Measurements from ENCODE around the gene PDGFA. TPM values are rescaled to one million over a fixed set of nuclear protein-coding genes. Genes with fewer than 3 reads are reported as not detected.

Gene PDGFA
- total and polyA plus RNA-seq, 4 experiments from 2014 or later, result 0.20 TPM; not detected in 3

DNA sequence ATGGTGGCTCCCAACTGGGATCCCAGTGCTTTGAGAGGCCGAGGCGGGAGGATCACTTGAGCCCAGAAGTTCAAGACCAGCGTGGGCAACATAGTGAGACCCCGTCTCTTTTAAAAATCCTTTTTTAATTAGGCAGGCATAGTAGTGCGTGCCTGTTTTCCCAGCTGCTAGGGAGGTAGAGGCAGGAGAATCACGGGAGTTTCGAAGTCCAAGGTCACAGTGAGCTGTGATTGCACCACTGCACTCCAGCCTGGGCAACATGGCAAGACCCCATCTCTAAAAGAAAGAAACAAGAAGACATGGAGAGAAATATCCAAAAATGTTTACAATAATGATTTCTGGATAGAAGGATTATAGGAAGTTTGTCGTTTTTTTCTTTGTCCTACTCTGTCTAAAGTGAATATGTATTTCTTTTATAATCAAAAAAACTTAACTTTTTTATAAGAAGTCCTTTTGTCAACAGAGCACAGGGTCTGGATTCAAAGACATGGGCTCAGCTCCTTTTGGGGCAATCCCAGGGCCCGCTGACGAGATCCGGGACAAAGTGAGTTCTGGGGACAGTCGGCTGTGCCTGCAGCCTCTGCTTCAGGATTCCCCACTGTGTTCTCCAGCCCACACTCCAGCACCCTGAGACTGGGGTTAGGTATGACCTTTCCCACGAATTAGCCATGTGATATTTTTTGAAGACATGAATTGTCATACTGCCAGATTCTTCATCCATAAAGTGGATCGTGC lies 45.6 kb downstream of the PDGFA start:
- intact Hi-C loops (cut with micrococcal nuclease), result no loop called here
- H3K4me3 Mint-ChIP-seq, result no peak overlapping the region
- H3K4me1 Mint-ChIP-seq, result peaks cover 0 to 2% (median under 1%) of the 10 kb centered on the region in 4 donors
- H3K4me3 ChIP-seq (ENCODE audit: low read length in 2 of 2), result no peak overlapping the region
- no peak for DNase-seq
- H3K27ac Mint-ChIP-seq, result no peak overlapping the region
- H3K27me3 ChIP-seq (ENCODE audit: insufficient read depth, low read length), result no peaks in the 10 kb centered on the region
- H3K27me3 Mint-ChIP-seq, result peaks cover 0 to 3% of the 10 kb centered on the region in 2 donors
- ChIA-PET CTCF (ENCODE audit: partially characterized antibody) (no interaction called here), POLR2A (ENCODE audit: partially characterized antibody) (no interaction called here)
- no peaks in the 10 kb centered on the region for H3K36me3 Mint-ChIP-seq
- H3K36me3 ChIP-seq (ENCODE audit: insufficient read depth, low read length), result no peaks in the 10 kb centered on the region
- no peak overlapping the region for H3K27ac ChIP-seq (ENCODE audit: low read depth, low read length)
- H3K9me3 Mint-ChIP-seq, result peaks cover 0 to 6% (median 0%) of the 10 kb centered on the region in 8 donors
- H3K9me3 ChIP-seq (ENCODE audit: control insufficient read depth in 1 of 2, low read length in 2 of 2), result no peaks in the 10 kb centered on the region
- H3K4me1 ChIP-seq (ENCODE audit: insufficient read depth, low read length), result no peaks in the 10 kb centered on the region

DNA sequence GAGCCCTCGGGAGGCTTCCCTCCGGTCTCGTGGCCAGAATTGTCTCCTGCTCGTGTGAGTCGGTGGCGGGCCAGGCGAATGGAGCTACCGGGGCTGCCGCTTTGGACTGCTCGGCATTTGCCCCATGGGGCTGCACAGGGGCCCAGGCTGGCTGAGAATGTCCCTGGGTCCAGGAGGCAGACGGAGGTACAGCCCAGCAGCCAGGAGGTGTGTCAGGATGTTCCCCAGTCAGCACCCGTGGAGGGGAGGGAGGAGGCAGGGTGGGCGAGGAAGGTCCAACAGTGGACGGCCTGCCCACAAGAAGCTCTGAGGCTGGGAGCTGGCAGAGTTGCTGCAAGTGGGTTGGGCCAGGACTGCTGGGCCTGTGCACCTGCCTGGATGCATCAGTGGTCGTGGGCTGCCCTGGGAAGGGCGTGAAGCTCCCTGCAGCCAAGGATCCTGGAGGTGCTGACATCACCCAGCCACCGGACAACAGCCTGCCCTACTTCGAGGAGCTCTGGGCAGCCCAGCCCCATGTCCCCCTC lies 46.4 kb downstream of the PDGFA start:
- H3K9me3 ChIP-seq (ENCODE audit: control insufficient read depth in 1 of 2, low read length in 2 of 2), result no peaks in the 10 kb centered on the region
- no peak overlapping the region for H3K4me3 ChIP-seq (ENCODE audit: low read length in 2 of 2)
- Mint-ChIP-seq H3K9me3 (peaks cover 0 to 6% (median under 1%) of the 10 kb centered on the region in 8 donors), H3K27ac (no peak overlapping the region), H3K36me3 (no peaks in the 10 kb centered on the region), H3K4me1 (peaks cover 0 to 2% (median under 1%) of the 10 kb centered on the region in 4 donors), H3K27me3 (peaks cover 0 to 3% of the 10 kb centered on the region in 2 donors), H3K4me3 (no peak overlapping the region)
- POLR2A ChIA-PET (ENCODE audit: partially characterized antibody), result interaction anchor here (0.9 kb wide), 1 partner anchor 18 kb away, joined by 3 read pairs; no protein-coding TSS in a partner anchor
- H3K4me1 ChIP-seq (ENCODE audit: insufficient read depth, low read length), result no peaks in the 10 kb centered on the region
- no peaks in the 10 kb centered on the region for H3K36me3 ChIP-seq (ENCODE audit: insufficient read depth, low read length)
- H3K27ac ChIP-seq (ENCODE audit: low read depth, low read length), result no peak overlapping the region
- no peaks in the 10 kb centered on the region for H3K27me3 ChIP-seq (ENCODE audit: insufficient read depth, low read length)
- CTCF ChIA-PET (ENCODE audit: partially characterized antibody), result no interaction called here
- intact Hi-C loops (cut with micrococcal nuclease), result no loop called here
- DNase-seq, result no peak

DNA sequence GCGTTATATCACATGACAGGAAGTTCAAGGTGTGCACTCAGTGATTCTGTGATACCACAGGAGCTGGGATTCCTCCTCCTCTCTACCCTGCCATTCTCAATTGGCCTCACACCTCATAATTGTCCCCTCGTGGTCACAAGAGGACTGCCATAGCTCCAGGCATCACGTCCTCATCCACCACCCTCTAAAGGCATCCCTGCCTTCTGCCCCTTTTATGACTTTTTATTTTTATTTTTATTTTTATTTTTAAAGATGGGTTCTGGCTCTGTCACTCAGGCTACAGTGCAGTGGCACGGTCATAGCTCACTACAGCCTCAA lies 47.0 kb downstream of the PDGFA start:
- Mint-ChIP-seq H3K9me3 (peaks cover 0 to 7% (median 3%) of the 10 kb centered on the region in 8 donors), H3K4me3 (no peak overlapping the region), H3K36me3 (no peaks in the 10 kb centered on the region), H3K4me1 (peaks cover 0 to 2% (median under 1%) of the 10 kb centered on the region in 4 donors), H3K27ac (peak overlapping the region in 1 of 7 donors; percentile 74), H3K27me3 (peaks cover 0 to 3% of the 10 kb centered on the region in 2 donors)
- no peaks in the 10 kb centered on the region for H3K9me3 ChIP-seq (ENCODE audit: control insufficient read depth in 1 of 2, low read length in 2 of 2)
- DNase-seq, result no peak
- H3K36me3 ChIP-seq (ENCODE audit: insufficient read depth, low read length), result no peaks in the 10 kb centered on the region
- H3K27ac ChIP-seq (ENCODE audit: low read depth, low read length), result no peak overlapping the region
- intact Hi-C loops (cut with micrococcal nuclease), result no loop called here
- no peaks in the 10 kb centered on the region for H3K4me1 ChIP-seq (ENCODE audit: insufficient read depth, low read length)
- POLR2A ChIA-PET (ENCODE audit: partially characterized antibody), result interaction anchor here (0.9 kb wide), 1 partner anchor 19 kb away, joined by 3 read pairs; no protein-coding TSS in a partner anchor
- no peak overlapping the region for H3K4me3 ChIP-seq (ENCODE audit: low read length in 2 of 2)
- CTCF ChIA-PET (ENCODE audit: partially characterized antibody), result no interaction called here
- H3K27me3 ChIP-seq (ENCODE audit: insufficient read depth, low read length), result no peaks in the 10 kb centered on the region

GRCh38 chr7:471866-472639 lies 47.6 kb downstream of the PDGFA start:
- H3K27ac Mint-ChIP-seq, result peak overlapping the region in 1 of 7 donors; percentile 74
- DNase-seq, result no peak
- peaks cover 0 to 2% (median under 1%) of the 10 kb centered on the region in 4 donors for H3K4me1 Mint-ChIP-seq
- Histone ChIP-seq H3K36me3 (ENCODE audit: insufficient read depth, low read length) (no peaks in the 10 kb centered on the region), H3K4me3 (ENCODE audit: low read length in 2 of 2) (no peak overlapping the region), H3K27me3 (ENCODE audit: insufficient read depth, low read length) (no peaks in the 10 kb centered on the region), H3K27ac (ENCODE audit: low read depth, low read length) (no peak overlapping the region), H3K4me1 (ENCODE audit: insufficient read depth, low read length) (no peaks in the 10 kb centered on the region), H3K9me3 (ENCODE audit: control insufficient read depth in 1 of 2, low read length in 2 of 2) (no peaks in the 10 kb centered on the region)
- intact Hi-C loops (cut with micrococcal nuclease), result no loop called here
- H3K36me3 Mint-ChIP-seq, result no peaks in the 10 kb centered on the region
- H3K4me3 Mint-ChIP-seq, result no peak overlapping the region
- ChIA-PET POLR2A (ENCODE audit: partially characterized antibody) (interaction anchor here (0.9 kb wide), 1 partner anchor 19 kb away, joined by 3 read pairs; no protein-coding TSS in a partner anchor), CTCF (ENCODE audit: partially characterized antibody) (no interaction called here)
- H3K27me3 Mint-ChIP-seq, result peaks cover 0 to 3% of the 10 kb centered on the region in 2 donors
- H3K9me3 Mint-ChIP-seq, result peaks cover 0 to 7% (median 3%) of the 10 kb centered on the region in 8 donors

DNA sequence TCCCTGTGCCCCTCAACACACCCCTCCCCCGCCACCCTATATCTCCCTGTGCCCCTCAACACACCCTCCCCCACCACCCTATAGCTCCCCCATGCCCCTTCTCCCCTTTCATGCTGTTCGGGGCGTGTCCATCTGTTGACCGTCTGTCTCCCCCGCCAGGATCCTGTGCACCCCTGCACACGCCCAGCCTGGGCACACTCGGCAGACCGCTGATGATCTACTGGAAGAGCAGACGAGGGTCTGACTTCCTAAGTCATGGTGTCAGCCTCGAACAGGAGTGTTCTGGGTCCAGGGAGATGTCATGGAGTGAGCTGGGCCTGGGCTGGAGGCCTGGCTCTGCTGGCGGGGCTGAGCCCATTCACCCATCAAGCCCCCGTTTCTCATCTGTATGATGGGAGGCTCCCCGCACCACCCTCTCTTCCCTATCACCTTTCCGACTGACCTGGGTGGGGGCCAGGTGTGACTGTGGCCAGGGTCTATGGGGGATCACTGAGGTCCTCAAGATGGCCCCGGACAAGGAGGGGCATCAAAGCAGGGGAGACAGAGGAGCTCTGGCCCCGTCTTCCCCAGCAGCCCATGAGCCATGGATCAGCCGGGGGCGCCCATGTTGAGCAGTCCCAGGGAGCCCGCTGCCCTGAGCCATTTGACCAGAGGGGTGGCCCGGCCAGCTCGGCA lies 48.3 kb downstream of the PDGFA start:
- ChIA-PET CTCF (ENCODE audit: partially characterized antibody) (no interaction called here), POLR2A (ENCODE audit: partially characterized antibody) (no interaction called here)
- no peak overlapping the region for H3K4me3 Mint-ChIP-seq
- Histone ChIP-seq H3K4me3 (ENCODE audit: low read length in 2 of 2) (no peak overlapping the region), H3K27ac (ENCODE audit: low read depth, low read length) (no peak overlapping the region), H3K36me3 (ENCODE audit: insufficient read depth, low read length) (no peaks in the 10 kb centered on the region), H3K4me1 (ENCODE audit: insufficient read depth, low read length) (no peaks in the 10 kb centered on the region), H3K9me3 (ENCODE audit: control insufficient read depth in 1 of 2, low read length in 2 of 2) (no peaks in the 10 kb centered on the region), H3K27me3 (ENCODE audit: insufficient read depth, low read length) (no peaks in the 10 kb centered on the region)
- H3K27me3 Mint-ChIP-seq, result peaks cover 0 to 3% of the 10 kb centered on the region in 2 donors
- intact Hi-C loops (cut with micrococcal nuclease), result no loop called here
- H3K9me3 Mint-ChIP-seq, result peaks cover 0 to 7% (median 3%) of the 10 kb centered on the region in 8 donors
- peaks cover 0 to 2% (median under 1%) of the 10 kb centered on the region in 4 donors for H3K4me1 Mint-ChIP-seq
- no peak for DNase-seq
- no peaks in the 10 kb centered on the region for H3K36me3 Mint-ChIP-seq
- H3K27ac Mint-ChIP-seq, result no peak overlapping the region

DNA sequence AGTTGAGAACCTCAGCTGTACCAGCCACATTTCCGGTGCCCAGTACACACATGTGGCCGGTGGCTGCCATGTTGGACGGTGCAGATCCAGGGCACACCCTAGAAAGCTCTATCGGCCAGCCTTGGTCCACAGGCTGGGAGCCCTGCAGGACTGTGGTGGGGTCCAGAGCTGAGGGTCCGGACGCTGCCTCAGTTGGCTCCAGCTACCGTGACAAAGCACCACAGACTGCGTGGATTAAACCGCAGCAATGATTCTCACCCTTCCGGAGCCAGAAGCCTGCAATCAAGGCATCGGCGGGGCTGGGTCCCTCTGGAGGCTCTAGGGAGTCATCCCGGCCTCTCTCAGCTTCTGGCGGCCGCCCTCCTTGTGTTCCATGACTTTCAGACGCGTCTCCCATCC lies 50.1 kb downstream of the PDGFA start:
- DNase-seq, result no peak
- CTCF ChIA-PET (ENCODE audit: partially characterized antibody), result no interaction called here
- Histone ChIP-seq H3K4me3 (ENCODE audit: low read length in 2 of 2) (no peak overlapping the region), H3K36me3 (ENCODE audit: insufficient read depth, low read length) (no peaks in the 10 kb centered on the region), H3K4me1 (ENCODE audit: insufficient read depth, low read length) (no peaks in the 10 kb centered on the region), H3K27ac (ENCODE audit: low read depth, low read length) (no peak overlapping the region), H3K9me3 (ENCODE audit: control insufficient read depth in 1 of 2, low read length in 2 of 2) (no peaks in the 10 kb centered on the region), H3K27me3 (ENCODE audit: insufficient read depth, low read length) (no peaks in the 10 kb centered on the region)
- no peak overlapping the region for H3K27ac Mint-ChIP-seq
- peaks cover 0 to 3% of the 10 kb centered on the region in 2 donors for H3K27me3 Mint-ChIP-seq
- peaks cover 0 to 7% (median 3%) of the 10 kb centered on the region in 8 donors for H3K9me3 Mint-ChIP-seq
- no peak overlapping the region for H3K4me3 Mint-ChIP-seq
- no peaks in the 10 kb centered on the region for H3K36me3 Mint-ChIP-seq
- intact Hi-C loops (cut with micrococcal nuclease), result no loop called here
- POLR2A ChIA-PET (ENCODE audit: partially characterized antibody), result interaction anchor here (0.9 kb wide), 1 partner anchor 118 kb away, joined by 3 read pairs; no protein-coding TSS in a partner anchor
- H3K4me1 Mint-ChIP-seq, result peaks cover 0 to 2% (median under 1%) of the 10 kb centered on the region in 4 donors
